ENCODE measurements around the gene USHBP1. TPM values are rescaled to one million over a fixed set of nuclear protein-coding genes. Genes with fewer than 3 reads are reported as not detected.

USHBP1 gene
- total and polyA plus RNA-seq, 10 of the 15 experiments (the other 5 are each of a cell fraction or from before 2014, with no cell fraction given): 0.05 to 0.96 (median 0.22) TPM; not detected in 2

DNA sequence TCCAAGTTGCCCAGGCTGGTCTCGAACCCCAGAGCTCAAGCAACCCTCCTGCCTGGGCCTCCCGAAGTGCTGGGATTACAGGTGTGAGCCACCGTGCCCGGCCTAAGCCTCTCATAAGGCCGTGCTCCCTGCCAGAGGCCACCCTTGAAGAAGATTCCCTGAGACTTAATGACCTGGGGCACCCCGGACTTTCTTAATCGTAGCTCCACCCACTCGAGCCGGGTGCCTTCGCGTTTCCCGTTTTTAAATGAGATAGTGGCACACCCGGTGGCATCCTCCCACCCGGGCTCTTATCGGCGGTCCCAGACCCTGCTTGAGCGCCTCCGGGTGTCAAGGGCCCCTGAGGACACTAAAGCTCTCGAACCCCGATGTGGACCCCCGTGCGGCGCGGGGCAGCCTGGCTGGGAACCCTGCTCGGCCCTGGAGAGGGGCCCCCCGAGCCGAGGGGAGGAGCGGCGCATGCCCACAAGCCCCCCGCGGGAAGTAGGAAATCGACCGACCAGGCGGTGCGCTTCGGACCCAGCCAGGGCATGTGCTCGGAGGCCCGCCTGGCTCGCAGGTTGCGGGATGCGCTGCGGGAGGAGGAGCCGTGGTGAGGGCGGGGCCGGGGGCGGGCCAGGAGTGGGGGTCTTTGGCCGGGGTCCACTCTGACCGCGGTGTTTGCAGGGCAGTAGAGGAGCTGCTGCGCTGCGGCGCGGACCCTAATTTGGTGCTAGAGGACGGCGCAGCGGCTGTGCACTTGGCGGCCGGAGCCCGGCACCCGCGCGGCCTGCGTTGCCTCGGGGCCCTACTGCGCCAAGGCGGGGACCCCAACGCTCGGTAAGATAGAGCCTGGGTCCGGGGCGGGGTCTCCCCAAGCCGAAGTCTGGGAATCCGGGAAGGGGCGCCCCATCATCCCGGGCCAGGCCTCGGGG lies 17.1 kb upstream of the USHBP1 start, which contains the start of gene ANKLE1 (continued):
- TF ChIP-seq, protein P1, sequence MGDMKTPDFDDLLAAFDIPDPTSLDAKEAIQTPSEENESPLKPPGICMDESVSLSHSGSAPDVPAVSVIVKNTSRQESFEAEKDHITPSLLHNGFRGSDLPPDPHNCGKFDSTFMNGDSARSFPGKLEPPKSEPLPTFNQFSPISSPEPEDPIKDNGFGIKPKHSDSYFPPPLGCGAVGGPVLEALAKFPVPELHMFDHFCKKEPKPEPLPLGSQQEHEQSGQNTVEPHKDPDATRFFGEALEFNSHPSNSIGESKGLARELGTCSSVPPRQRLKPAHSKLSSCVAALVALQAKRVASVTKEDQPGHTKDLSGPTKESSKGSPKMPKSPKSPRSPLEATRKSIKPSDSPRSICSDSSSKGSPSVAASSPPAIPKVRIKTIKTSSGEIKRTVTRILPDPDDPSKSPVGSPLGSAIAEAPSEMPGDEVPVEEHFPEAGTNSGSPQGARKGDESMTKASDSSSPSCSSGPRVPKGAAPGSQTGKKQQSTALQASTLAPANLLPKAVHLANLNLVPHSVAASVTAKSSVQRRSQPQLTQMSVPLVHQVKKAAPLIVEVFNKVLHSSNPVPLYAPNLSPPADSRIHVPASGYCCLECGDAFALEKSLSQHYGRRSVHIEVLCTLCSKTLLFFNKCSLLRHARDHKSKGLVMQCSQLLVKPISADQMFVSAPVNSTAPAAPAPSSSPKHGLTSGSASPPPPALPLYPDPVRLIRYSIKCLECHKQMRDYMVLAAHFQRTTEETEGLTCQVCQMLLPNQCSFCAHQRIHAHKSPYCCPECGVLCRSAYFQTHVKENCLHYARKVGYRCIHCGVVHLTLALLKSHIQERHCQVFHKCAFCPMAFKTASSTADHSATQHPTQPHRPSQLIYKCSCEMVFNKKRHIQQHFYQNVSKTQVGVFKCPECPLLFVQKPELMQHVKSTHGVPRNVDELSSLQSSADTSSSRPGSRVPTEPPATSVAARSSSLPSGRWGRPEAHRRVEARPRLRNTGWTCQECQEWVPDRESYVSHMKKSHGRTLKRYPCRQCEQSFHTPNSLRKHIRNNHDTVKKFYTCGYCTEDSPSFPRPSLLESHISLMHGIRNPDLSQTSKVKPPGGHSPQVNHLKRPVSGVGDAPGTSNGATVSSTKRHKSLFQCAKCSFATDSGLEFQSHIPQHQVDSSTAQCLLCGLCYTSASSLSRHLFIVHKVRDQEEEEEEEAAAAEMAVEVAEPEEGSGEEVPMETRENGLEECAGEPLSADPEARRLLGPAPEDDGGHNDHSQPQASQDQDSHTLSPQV (IDR thresholded peaks at IDR 0.05): no peak
- TF ChIP-seq IRF4 (IDR thresholded peaks at IDR 0.05; ENCODE audit: low read depth, low read length) (no peak), ZNF384 (IDR thresholded peaks at IDR 0.05; ENCODE audit: borderline replicate concordance, low read depth, low read length) (no peak), BMI1 (IDR thresholded peaks at IDR 0.05; ENCODE audit: borderline replicate concordance) (no peak), BHLHE40 (IDR thresholded peaks at IDR 0.05; ENCODE audit: borderline replicate concordance in 1 of 2, low read depth in 2 of 2, low read length in 1 of 2) (0 out of 4 replicates have a peak, but pooled peaks of 1 of the 2 experiments have one; percentile 38), SP1 (IDR thresholded peaks at IDR 0.05; ENCODE audit: low read depth, low read length) (no peak), STAT3 (IDR thresholded peaks at IDR 0.05; ENCODE audit: low read depth, low read length) (no peak), TCF7 (IDR thresholded peaks at IDR 0.05; ENCODE audit: borderline replicate concordance) (no peak), EP300 (IDR thresholded peaks at IDR 0.05; ENCODE audit: borderline replicate concordance in 1 of 2, control insufficient read depth in 1 of 2, low read depth in 2 of 2, low read length in 2 of 2) (no peak), YBX1 (IDR thresholded peaks at IDR 0.05) (no peak), PAX8 (IDR thresholded peaks at IDR 0.05) (no peak), MYB (IDR thresholded peaks at IDR 0.05; ENCODE audit: borderline replicate concordance, low read depth, low read length) (no peak), TBL1XR1 (IDR thresholded peaks at IDR 0.05; ENCODE audit: low read depth, low read length) (no peak), EZH2 (IDR thresholded peaks at IDR 0.05; ENCODE audit: borderline replicate concordance, control insufficient read depth, low read depth, low read length) (no peak), FOXM1 (IDR thresholded peaks at IDR 0.05; ENCODE audit: low read depth, low read length) (no peak), NR2C1 (IDR thresholded peaks at IDR 0.05) (no peak), HCFC1 (IDR thresholded peaks at IDR 0.05; ENCODE audit: low read length) (no peak), MXI1 (IDR thresholded peaks at IDR 0.05; ENCODE audit: low read depth, low read length) (peak; percentile 80), NFIC (IDR thresholded peaks at IDR 0.05; ENCODE audit: low read depth, low read length) (no peak), ZBED1 (IDR thresholded peaks at IDR 0.05; ENCODE audit: borderline replicate concordance) (no peak), SPI1 (IDR thresholded peaks at IDR 0.05; ENCODE audit: borderline replicate concordance, insufficient read depth, low read depth, low read length) (peak; percentile 55; the same call in 1 of the 2 replicates), NR2F1 (conservative IDR thresholded peaks at IDR 0.05) (0 out of 2 replicates have a peak, but pooled peaks have one; percentile 43), CBX3 (IDR thresholded peaks at IDR 0.05; ENCODE audit: borderline replicate concordance, low read depth) (no peak), ZNF217 (IDR thresholded peaks at IDR 0.05) (peak; percentile 53; the same call in 1 of the 2 replicates)
- TF ChIP-seq, protein P2, sequence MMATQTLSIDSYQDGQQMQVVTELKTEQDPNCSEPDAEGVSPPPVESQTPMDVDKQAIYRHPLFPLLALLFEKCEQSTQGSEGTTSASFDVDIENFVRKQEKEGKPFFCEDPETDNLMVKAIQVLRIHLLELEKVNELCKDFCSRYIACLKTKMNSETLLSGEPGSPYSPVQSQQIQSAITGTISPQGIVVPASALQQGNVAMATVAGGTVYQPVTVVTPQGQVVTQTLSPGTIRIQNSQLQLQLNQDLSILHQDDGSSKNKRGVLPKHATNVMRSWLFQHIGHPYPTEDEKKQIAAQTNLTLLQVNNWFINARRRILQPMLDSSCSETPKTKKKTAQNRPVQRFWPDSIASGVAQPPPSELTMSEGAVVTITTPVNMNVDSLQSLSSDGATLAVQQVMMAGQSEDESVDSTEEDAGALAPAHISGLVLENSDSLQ (IDR thresholded peaks at IDR 0.05): no peak
- TF ChIP-seq, protein P3, sequence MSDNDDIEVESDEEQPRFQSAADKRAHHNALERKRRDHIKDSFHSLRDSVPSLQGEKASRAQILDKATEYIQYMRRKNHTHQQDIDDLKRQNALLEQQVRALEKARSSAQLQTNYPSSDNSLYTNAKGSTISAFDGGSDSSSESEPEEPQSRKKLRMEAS (IDR thresholded peaks at IDR 0.05; ENCODE audit: low read depth, low read length): peak; percentile 87

Measured in GM12878 (cell line).